Stomach smooth muscle (tissue), 2 donors: Measurements from ENCODE around the gene RANBP10.
A peak's percentile ranks its signal among the peaks of the same experiment; 100 is the strongest.

Source experiments
- H3K27ac ChIP-seq: one replicate; pipeline ENCODE4 v1.7.0; 2013; ENCODE audit warnings: mild to moderate bottlenecking, low read length, inconsistent platforms
- H3K27me3 ChIP-seq, 2 donors: one replicate each; pipeline ENCODE4 v1.7.0; 2013; ENCODE audit warnings: low read length in 2 of 2; ENCODE audit not compliant: insufficient read depth in 2 of 2, control insufficient read depth in 1 of 2
- H3K36me3 ChIP-seq, 2 donors: one replicate each; pipeline ENCODE4 v1.7.0; 2013; ENCODE audit warnings: low read length in 2 of 2; ENCODE audit not compliant: control insufficient read depth in 2 of 2, insufficient read depth in 2 of 2
- H3K4me1 ChIP-seq: one replicate; pipeline ENCODE4 v1.7.0; 2013; ENCODE audit warnings: low read length; ENCODE audit not compliant: control insufficient read depth, insufficient read depth
- H3K4me3 ChIP-seq, 2 donors: one replicate each; pipeline ENCODE4 v1.7.0; 2013; ENCODE audit warnings: low read length in 2 of 2
- H3K9ac ChIP-seq, 2 donors: one replicate each; pipeline ENCODE4 v1.7.0; 2013; ENCODE audit warnings: low read length in 2 of 2, mild to moderate bottlenecking in 1 of 2
- H3K9me3 ChIP-seq, 2 donors: one replicate each; pipeline ENCODE4 v1.7.0; 2013; ENCODE audit warnings: low read length in 2 of 2; ENCODE audit not compliant: control insufficient read depth in 2 of 2
- donor health status: healthy.
- donor health status: Pancreatic carcinoma.

RANBP10 gene

GRCh38 chr16:67676939-67677338 lies 129.4 kb downstream of the RANBP10 start:
- H3K27ac ChIP-seq = no peak overlapping the region
- H3K4me3 ChIP-seq = no peak overlapping the region
- peaks cover 4 to 9% of the 10 kb centered on the region in 2 donors for H3K36me3 ChIP-seq
- H3K9me3 ChIP-seq = no peaks in the 10 kb centered on the region
- H3K27me3 ChIP-seq = no peaks in the 10 kb centered on the region
- peaks cover 27% of the 10 kb centered on the region for H3K4me1 ChIP-seq
- no peak overlapping the region for H3K9ac ChIP-seq

- Histone ChIP-seq H3K9ac (no peak overlapping the region), H3K4me1 (peaks cover 27% of the 10 kb centered on the region), H3K36me3 (peaks cover 4 to 7% of the 10 kb centered on the region in 2 donors), H3K9me3 (no peaks in the 10 kb centered on the region), H3K27me3 (no peaks in the 10 kb centered on the region), H3K4me3 (no peak overlapping the region), H3K27ac (no peak overlapping the region)
Observed at GRCh38 chr16:67676516-67676915, 129.8 kb downstream of the RANBP10 start.

- no peak overlapping the region for H3K4me3 ChIP-seq
- no peaks in the 10 kb centered on the region for H3K27me3 ChIP-seq
- no peaks in the 10 kb centered on the region for H3K9me3 ChIP-seq
- H3K36me3 ChIP-seq = peaks cover 2 to 7% of the 10 kb centered on the region in 2 donors
- peaks cover 27% of the 10 kb centered on the region for H3K4me1 ChIP-seq
- no peak overlapping the region for H3K27ac ChIP-seq
- H3K9ac ChIP-seq = no peak overlapping the region
Observed at GRCh38 chr16:67675999-67676398, 130.4 kb downstream of the RANBP10 start.

DNA sequence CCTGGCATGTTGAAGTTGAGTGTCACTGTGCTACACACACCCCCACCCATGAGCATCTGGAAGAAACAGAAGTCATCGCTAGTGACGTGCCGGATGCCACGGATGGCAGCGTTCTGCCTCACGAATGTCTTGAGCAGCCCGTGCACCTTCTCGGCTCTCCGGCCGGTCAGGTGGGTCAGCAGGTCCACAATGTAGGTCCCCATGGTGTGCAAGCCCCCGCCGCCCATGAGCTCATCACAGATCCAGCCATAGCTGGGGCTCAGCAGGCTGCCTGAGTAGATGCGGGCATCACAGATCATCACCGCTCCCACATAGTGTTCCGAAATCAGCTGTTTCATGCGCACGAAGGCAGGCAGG lies 130.8 kb downstream of the RANBP10 start:
- Histone ChIP-seq H3K9ac (no peak overlapping the region), H3K4me3 (no peak overlapping the region), H3K9me3 (no peaks in the 10 kb centered on the region), H3K4me1 (peaks cover 27% of the 10 kb centered on the region), H3K27ac (no peak overlapping the region), H3K36me3 (peaks cover 0 to 5% of the 10 kb centered on the region in 2 donors), H3K27me3 (no peaks in the 10 kb centered on the region)

DNA sequence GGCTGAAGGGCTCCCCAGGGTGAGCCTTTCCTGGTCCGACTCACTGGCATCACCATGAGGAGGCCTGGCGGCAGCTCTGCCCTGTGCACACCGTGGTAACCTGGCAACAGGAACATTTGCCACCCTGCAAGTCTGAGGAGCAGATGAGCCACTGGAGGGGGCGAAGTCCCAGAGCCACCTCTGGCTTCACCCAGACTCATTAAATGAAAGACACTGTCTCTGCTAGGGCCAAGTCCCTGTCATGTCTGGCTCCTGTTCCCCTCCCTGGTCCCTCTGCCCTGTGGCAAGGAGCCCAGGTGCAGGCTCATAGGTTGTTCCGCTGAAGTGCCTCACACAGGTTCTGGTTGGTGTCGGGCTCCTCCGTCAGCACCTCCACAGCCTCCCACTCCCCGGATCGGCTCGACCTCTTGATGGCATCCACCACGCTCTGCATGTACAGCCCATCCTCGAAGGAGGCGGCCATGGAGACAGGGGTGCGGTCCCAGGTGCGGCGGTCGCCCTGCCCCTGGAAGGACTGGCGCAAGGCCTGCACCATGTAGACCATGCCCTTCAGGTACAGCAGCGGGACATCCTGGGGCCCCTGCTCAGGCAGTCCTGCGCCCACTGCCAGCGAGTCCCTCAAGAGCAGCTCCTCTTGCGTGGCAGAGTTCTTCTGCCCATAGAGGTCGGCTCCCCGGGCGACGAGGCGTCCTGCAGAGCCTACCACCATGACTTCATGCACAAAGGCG lies 131.3 kb downstream of the RANBP10 start:
- peaks cover 27% of the 10 kb centered on the region for H3K4me1 ChIP-seq
- H3K9ac ChIP-seq = no peak overlapping the region
- no peak overlapping the region for H3K4me3 ChIP-seq
- peaks cover 0 to 3% of the 10 kb centered on the region in 2 donors for H3K36me3 ChIP-seq
- no peak overlapping the region for H3K27ac ChIP-seq
- H3K27me3 ChIP-seq = no peaks in the 10 kb centered on the region
- H3K9me3 ChIP-seq = no peaks in the 10 kb centered on the region

DNA sequence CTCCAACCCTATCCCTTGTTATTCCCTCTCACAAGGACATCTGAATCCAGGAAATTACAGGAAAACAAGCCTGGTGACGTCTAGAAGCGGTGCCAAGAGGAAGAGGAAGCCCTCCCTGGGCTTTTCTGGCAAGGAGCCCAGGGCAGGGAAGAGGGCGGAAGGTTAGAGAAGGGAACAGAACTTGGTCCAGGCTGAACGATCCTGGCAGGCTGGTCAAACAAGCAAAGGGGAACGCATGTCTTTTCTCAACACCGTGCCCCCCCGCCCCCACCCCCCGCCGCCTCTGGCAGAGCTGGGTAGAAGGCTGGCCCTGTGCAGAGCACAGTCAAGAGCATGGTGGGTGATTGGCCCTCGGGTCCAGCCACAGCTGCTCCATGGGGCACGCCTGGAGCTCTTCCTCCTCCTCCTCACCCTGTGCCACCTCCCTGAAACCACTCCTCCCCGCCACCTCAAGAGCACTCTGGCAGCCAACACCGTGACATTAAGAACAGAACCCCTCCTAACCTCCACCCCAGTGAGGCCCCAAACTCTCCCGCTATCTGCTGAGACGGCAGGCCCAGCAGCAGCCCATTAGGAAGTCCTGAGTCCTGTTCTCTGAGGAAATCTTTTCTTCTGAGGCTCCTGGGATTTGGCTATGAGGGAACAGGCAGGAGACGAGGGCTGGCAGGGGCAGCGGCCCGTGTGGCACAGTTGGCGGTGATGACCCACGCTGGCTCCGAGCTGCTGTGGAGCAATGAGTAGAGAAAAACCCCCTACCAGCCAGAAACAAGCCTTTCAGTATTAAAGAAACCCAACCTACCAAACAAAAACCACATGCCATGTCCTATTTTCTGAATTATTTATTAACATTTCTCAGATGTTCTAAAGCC lies 132.4 kb downstream of the RANBP10 start:
- no peaks in the 10 kb centered on the region for H3K9me3 ChIP-seq
- H3K4me1 ChIP-seq = peaks cover 27% of the 10 kb centered on the region
- peak overlapping the region in 1 of 2 donors; percentile 36 for H3K9ac ChIP-seq
- H3K36me3 ChIP-seq = peaks cover 0 to 3% of the 10 kb centered on the region in 2 donors
- H3K27me3 ChIP-seq = no peaks in the 10 kb centered on the region
- H3K4me3 ChIP-seq = no peak overlapping the region
- H3K27ac ChIP-seq = peak overlapping the region; percentile 73
